Renal pelvis (tissue), 4 donors: ENCODE measurements around the gene PTPRN2. TPM values are rescaled to one million over a fixed set of nuclear protein-coding genes. Genes with fewer than 3 reads are reported as not detected.

Experiments used
- DNase-seq: peaks from one replicate; pipeline ENCODE4 v3.0.0-alpha.2; 2013
- polyA plus RNA-seq, 3 donors: library from polyadenylated mRNA; unstranded; fragments of 120-200 nt; gene quantifications; one replicate each; pipeline ENCODE4 v1.2.1, GENCODE V29; 2013; ENCODE audit not compliant: insufficient read length in 3 of 3

The PTPRN2 gene
- polyA plus RNA-seq, 3 donors = 6.6 to 7.5 (median 7.4) TPM

DNA sequence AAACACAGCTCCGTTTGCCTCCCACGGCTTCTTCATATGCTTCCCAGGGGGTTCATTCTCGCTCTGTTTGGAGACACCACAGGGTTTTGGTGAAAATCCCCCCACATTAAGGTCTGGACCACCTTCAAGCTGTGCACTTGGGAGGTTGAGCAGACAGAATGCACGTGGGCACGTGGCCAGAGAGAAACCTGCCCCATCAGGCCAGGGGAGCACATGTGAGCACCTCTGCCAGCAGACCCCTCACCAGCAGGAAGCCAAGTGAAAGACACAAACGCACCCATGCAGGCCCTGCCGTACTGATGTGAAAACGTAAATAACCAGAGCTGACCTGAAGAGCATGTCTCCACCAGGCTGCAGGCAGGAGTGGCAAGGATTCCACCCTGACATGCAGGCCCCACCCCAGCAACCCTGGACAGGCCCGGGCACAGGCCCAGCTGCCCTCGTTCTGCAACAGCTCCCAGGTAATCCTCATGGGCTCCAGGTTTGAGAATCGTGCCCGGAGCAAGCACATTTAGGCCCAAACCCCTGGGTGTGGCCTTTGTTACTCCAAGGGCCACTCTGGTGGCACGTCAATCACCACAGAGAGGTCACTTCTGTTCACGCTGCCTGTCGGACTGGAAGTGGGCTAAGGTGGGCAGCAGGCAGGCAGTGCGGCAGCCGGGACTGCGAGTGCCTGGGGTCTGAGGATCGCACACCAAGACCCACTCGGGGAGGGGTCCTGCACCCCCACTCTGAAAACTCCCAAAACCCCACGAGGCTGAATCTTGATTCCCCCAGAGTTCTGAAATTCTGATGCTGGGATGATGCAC lies 184.4 kb downstream of the PTPRN2 start:
- DNase-seq = no peak

DNA sequence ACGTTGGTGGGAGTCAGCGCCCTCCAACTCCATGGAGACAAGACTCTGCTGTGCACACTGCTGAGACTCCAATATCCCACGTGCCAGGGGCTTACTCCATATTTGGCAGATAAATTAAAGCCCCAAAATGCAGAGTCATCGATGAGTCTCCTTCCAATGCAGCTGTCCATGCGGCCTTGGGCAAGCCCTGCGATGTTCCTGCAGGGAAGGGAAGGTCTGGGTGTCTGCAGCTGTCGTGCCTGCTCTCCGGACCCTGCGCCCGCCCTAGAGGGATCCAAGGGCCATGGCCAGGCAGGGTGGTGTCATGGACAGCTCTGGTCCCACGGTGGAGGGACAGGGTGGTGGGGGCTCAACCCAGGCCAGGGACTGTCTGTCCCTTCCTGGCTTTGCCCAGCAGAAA lies 185.2 kb downstream of the PTPRN2 start:
- no peak for DNase-seq

- no peak for DNase-seq
Observed at GRCh38 chr7:158401826-158402225, 185.8 kb downstream of the PTPRN2 start.

GRCh38 chr7:158401295-158401694 lies 186.3 kb downstream of the PTPRN2 start:
- DNase-seq = no peak

DNA sequence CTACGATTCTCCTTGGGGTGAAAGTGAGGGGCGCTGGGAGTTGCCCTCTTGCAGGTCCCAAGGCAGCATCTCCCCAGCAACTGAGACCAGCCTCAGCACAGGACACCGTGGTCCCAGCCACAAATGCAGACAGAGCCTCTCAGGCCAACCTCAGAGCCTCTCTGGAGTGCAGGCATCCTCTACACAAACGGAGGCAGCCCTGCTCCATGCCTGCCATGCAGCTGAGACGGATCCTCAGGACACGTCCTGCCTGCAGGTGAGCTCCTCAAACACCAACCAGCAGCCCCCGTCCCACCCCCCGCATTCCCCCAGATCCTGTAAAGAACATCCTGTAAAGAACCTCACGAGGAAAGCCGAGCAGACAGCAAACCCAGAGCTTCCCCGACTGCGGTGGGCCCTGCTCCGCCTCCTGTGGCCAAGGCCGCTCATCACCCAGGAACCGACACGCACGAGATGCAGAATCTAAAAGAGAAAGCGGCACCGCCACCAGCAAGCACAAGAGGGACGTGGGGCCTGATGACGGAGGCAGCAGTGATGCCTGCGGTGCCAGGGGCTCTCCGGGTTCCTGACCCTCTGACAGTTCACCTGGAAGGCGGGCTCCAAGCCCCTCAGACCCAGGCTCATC lies 186.9 kb downstream of the PTPRN2 start:
- DNase-seq = no peak

DNA sequence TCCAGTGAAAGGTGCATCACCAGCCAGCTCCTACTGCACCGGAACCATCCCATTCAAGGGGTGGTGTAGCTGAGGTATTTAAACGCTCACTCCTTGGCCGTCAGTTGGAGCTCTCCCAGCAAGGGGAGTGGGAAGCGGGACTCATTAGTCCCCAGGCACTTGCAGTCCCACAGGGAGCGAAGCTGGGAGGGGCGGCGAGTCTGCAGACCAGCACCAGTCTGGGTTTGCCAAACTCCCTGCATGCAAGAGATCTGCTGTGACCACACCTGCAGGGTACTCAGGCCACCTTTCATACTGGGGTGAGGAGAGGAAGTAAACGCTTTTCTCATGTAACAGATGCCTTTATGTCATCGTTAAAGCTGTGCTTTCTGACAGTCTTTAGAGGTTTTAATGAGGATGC lies 187.9 kb downstream of the PTPRN2 start:
- DNase-seq = no peak

DNA sequence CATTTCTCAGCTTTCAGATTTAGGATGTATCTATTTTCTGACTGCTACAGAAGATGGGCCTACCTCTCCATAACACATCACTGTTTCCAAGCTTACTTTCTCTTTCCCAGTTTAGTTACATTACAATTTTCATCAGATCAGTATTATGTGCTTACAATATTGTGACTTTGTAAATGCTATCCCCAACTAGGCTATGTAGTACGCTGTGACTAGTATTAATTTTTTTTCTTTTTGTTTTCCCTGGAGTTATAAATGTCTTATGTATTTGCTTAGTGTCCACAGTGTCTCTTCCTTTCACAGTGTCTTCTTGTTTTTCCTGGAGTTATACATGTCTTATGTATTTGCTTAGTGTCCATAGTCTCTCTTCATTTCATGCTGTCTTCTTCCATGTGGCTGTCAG lies 188.9 kb downstream of the PTPRN2 start:
- DNase-seq = no peak

DNA sequence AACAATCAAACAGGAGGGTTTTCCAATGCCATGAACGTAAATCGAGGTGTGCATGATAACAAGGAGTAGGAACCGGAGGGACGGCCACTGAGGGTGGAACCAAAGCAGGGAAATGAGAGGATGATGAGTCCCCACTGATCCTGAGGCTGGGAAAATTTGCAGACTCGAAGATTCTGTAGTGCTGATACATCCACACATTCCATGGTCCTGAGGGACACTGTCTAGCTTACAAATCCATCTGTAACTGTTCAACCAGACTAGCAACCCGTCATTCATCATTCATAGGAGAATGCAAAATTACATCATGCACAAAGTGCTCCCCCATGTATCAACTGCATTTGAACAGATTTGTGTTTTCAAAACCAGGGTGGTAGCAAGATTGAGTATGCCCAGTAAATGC lies 189.7 kb downstream of the PTPRN2 start:
- DNase-seq = no peak

DNA sequence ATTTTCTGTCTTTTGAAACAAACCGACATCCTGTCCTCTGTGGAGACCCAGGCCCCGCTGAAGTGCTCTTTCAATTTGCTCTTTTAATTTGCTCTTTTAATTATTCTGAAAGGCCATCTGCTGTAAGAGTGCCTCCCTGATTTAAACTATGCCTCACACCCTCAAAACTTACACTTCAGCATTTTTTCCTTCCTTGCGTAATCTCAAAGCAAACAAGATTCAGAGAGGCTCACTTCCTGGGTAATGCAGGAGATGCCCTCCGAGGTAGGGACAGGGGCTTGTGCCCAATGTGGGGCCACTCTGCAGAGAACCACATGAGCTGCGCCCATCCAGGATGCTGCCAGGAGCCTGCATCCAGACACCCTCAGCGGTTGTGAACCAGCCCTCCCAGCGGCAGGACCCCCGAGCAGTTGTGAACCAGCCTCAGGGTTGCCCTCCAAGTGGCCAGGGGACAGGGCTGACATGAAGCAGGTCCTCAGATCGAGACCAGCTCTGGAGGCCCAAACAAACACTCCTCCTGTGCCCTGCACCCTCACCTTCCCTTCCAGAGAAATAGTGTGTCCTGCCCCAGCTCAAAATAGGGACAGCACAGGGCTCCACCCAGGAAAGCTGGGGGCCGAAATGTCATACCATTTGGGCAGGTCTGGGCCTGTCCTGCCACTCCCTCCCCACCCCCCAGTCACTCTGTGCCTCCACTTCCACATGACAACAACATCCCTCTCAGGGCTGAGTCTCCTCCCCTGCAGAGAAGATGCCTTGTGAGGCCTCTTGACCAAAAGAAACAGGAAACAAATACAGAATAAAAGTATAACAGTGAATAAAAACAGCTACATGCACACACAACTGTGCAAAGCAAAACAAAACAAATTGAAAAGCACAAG lies 190.4 kb downstream of the PTPRN2 start:
- DNase-seq = no peak

DNA sequence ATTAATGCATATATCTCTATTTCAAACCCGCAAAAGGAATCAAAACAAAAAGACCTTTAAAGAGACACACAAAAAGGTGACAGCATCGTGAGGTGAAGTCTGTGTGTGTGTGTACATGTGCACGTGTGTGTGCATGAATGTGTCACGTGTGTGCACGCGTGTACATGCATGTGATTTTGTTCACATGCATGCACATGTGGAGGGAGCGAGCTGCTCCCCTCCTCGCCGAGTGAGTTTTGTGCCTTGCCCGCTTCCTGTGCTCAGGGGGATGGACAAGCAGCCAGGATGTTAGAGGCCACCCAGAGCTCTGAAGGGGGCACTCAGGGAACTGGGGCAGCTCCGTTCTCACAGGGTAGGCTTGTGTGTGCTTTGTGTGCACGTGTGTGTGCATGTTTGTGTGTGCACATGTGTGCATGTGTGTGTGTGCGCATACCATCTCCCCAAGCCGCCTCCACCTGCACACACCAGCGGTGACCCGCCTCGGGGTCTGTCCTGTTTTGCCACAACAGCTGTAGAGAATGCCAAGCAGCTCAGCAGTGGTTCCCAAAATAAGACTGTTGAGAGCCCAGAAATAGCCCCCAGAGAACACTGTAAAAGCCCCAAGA lies 191.2 kb downstream of the PTPRN2 start:
- no peak for DNase-seq

DNA sequence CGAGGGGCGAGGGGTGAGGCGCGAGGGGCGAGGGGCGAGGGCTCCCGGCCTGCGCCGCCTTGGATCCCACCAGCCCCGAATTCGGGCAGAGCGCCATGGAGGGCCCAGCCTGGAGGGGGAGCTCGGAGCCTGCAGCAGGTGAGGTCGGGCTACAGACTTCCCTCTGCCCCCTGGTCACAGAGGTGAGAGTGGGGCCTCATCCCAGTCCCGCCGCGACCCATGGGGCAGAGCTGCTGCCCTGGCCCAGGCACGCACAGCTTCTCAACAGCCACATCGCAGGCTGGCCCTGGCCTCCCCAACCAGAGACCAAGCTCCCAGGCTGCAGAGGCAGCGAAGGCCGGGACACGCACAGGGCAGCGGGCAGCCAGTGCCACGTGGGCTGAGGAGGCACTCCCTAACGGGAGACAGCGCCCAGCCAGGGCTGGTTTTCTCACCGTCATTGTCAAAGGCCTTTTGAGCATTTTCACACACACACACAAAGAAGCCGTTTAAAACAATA lies 191.8 kb downstream of the PTPRN2 start:
- DNase-seq = no peak

DNA sequence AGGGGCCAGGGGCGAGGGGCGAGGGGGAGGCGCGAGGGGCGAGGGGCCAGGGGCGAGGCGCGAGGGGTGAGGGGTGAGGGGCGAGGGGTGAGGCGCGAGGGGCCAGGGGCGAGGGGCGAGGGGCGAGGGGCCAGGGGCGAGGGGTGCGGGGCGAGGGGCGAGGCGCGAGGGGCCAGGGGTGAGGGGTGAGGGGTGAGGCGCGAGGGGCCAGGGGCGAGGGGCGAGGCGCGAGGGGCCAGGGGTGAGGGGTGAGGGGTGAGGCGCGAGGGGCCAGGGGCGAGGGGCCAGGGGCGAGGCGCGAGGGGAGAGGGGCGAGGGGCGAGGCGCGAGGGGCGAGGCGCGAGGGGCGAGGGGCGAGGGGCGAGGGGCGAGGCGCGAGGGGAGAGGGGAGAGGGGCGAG lies 192.3 kb downstream of the PTPRN2 start:
- DNase-seq = no peak

DNA sequence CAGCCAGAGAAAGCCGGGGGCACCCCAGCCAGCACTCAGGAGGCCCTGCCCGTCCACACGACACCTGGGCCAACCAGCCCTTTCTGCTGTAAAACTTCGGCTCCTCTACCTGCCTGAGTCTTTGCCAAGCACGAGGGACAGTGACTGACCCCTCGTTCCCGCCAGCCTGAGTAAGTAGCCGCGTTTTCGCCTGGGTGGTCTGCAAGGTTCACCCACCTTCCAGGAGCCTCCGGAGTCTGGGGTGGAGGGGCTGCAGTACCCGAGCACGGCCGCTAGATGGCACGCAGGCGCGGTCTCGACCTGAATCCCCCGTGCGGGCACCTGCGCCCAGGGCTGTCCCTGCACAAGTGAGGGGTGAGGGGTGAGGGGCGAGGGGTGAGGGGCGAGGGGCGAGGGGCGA lies 192.7 kb downstream of the PTPRN2 start:
- DNase-seq = no peak

DNA sequence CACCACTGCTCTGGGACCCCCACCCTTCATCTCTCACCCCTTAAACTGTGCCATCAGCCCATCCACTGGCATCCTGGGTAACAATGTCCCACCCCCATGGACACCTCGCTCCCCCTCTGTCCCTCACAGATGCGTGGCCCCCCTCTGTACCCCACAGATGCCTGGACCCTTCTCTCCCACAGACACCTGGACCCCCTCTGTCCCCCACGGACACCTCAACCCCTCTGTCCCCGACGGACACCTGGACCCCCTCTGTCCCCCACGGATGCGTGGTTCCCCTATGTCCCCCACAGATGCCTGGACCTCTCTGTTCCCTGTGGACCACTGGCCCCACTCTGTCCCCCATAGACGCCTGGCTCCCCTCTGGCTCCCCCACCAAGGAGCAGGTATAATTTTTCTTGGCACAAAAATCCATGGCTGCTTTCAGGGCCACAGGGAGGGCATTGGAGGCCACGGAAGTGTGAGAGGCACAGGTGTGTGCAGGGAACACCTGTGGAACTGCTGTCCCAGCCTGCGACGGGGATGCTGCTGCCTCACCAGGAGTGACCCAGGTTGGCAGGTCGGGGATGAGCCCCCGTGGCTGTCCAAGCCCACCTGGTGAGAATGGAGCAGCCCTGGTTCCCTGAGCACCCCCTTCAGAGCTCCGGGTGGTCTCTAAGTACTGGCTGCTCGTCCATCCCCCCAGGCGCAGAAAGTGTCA lies 193.5 kb downstream of the PTPRN2 start:
- DNase-seq = no peak

GRCh38 chr7:158392251-158392650 lies 195.4 kb downstream of the PTPRN2 start:
- no peak for DNase-seq

GRCh38 chr7:158391541-158391940 lies 196.1 kb downstream of the PTPRN2 start:
- no peak for DNase-seq

GRCh38 chr7:158391141-158391540 lies 196.5 kb downstream of the PTPRN2 start:
- no peak for DNase-seq

GRCh38 chr7:158390460-158390859 lies 197.2 kb downstream of the PTPRN2 start:
- no peak for DNase-seq

- no peak for DNase-seq
Observed at GRCh38 chr7:158389514-158390425, 197.9 kb downstream of the PTPRN2 start.

- no peak for DNase-seq
Observed at GRCh38 chr7:158388928-158389327, 198.7 kb downstream of the PTPRN2 start.
